ENCODE measurements around the gene NCCRP1.
A peak's percentile ranks its signal among the peaks of the same experiment; 100 is the strongest.

NCCRP1 gene

DNA sequence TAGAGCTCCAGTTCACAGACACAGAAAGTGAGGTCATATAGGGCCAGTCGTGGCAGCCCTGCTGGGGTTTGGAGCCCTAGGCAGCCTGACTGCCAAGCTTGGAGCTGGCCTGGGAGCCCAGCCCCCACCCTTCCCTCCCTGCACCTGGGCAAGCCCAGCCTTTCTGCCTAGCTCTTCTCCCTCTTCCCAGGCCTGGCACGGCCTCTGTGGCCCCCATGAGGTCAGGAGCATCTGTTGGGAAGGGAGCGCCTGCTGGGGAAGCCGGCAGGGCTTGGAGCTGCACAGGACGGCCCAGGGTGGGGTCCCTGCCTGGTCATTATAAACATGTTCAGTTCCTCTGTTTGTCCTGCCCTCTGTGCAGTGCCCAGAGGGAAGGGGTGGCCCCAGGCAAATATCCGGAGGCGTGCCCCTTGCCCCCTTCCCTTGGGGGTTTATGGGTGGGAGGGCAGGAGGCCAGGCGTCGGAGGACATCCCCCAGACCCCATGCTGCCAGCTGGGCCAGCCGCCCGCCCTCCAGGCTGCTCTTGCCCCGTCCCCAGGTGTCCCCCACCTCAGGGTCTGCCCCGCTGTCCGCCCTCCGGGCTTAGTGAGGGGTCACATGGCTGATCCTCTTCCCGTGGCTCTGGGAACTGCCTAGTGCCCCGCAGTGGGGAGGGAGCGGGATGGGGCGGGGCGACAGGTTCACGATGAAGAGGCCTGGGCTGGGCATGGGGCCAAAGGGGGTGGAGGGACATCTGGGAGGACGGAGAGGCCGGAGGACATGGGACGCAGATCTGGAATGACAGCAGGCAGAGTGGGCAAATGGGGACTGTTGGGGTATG, 30.0 kb upstream of the NCCRP1 start:
- DNase-seq = peak; percentile 58

DNA sequence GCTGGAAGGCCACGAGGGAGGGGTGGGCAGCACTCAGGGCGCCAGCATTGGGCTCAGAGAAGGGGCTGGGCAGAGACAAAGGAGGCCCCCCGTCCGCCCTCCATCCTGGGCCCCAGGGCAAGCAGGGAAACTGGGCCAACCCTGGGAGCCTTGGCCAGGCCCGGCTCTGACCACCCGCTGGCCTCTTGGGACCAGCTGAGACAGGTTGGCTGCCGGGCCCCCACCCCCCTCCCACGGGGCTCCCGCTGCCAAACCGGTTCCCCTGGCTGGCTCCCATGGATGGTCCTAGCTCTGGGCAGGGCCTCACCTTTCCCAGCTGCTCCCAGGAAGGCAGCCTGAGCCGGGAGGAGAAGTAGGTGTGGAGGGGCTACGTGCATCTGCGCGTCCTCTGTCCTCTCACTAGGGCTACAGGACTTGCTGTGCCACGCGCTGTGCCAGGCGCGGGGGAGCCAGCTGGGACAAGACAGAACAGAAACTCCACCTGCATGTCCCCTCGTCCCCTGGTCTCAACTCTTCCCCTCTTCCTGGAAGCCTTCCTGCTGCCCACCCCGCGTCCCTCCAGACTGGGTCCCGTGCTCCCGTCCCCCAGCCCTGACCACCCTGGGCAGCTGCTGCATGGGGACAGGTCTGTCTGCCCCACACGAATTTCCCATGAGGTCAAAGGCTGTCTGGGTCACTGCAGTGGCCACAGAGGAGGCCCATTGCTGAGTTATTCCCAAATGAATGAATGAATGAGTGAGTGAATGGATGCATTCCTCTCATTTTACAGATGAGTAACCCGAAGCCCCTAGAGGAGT, 29.1 kb upstream of the NCCRP1 start:
- no peak for DNase-seq

GRCh38 chr19:39168258-39169142, 28.3 kb upstream of the NCCRP1 start:
- peak; percentile 55 for DNase-seq

GRCh38 chr19:39169143-39169810, 27.5 kb upstream of the NCCRP1 start:
- peak; percentile 54 for DNase-seq

GRCh38 chr19:39170386-39171231, 26.2 kb upstream of the NCCRP1 start:
- DNase-seq = peak; percentile 60

DNA sequence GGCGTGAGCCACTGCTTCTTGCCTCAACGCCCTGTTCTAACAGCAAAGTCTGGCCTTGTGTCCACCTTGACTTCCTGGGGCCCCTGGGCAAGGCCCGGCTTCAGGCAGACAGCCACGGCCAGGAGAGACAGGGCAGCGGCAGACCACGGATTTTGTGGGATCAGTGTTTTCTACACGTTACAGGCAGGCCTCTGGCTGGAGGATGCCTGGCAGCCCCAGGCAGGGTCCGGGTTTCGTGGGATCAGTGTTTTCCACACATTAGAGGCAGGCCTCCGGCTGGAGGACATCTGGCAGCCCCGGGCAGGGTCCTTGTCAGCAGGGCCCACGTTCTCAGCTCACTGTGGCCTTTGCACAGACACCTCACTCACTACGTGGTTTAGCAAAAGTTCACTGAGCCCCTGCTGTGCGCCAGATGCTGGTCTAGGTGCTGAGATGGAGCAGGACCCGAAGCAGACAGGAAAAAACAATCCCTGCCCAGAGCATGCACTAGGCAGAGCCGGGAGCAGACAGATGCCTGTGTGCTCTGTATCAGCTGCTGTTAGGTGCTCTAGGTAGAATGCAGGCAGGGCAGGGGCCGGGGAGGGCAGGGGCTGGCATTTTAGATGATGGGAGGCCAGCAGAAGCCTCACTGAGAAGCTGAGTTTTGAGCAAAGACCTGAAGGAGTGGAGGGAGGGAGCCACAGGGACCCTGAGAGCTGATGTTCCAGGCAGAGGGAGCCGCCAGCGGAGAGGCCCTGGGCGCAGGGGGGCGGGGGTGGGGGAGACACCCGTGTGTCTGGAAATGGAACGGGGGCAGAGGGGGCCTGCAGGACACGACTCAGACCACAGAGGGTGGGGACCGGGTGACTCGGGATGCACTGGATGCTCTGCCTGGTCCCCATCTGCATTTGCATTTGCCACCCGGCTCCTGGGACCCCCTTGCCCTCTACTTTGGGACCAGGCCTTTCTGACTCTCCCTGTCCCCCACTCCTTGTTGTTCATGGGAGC, 25.0 kb upstream of the NCCRP1 start:
- DNase-seq = no peak

- DNase-seq = no peak
These were observed 23.9 kb upstream of the NCCRP1 start for GRCh38 chr19:39172700-39173501.

GRCh38 chr19:39173502-39173991, 23.2 kb upstream of the NCCRP1 start:
- no peak for DNase-seq

DNA sequence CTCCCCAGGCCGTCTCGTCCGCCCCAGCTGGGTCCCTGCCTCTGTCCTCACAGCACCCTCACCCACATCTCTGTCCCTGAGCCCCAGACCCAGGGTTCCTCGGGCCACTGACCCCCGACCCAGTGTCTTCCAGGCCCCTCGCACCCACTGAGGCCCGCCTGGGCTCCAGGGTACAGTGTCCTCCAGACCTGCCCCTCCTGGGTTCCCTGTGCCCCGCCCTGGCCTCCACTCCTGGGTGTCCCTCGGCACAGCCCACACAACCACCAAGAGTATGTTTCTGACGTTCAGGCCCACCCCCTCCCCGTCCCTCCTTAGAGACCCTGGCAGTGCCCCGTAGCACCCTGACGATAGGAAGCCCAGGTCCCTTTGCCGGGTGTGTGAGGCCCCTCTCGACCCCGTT, 22.6 kb upstream of the NCCRP1 start:
- no peak for DNase-seq

- DNase-seq = no peak
These were observed 21.9 kb upstream of the NCCRP1 start for GRCh38 chr19:39174558-39175544.

DNA sequence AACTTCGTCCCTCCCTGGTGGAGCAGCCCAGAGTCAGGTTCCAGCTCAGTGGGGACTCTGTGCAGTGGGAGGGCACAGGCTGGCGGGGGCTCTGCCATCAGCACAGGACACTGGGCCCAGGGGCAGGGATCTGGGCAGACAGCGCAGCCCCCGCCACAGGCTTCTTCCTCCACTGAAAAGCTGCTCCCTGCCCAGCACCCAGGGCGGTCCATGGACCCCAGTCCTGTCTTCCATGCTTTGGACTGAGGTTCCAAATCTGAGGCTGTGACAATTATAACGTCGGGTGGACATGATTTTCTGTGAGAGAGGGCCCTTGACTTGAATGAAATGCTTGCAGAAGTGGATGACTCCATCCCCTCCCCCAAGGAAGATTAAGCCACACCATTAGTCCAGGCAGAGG, 21.2 kb upstream of the NCCRP1 start:
- no peak for DNase-seq

GRCh38 chr19:39177110-39177699, 19.6 kb upstream of the NCCRP1 start:
- no peak for DNase-seq

GRCh38 chr19:39177736-39178135, 19.0 kb upstream of the NCCRP1 start:
- no peak for DNase-seq

DNA sequence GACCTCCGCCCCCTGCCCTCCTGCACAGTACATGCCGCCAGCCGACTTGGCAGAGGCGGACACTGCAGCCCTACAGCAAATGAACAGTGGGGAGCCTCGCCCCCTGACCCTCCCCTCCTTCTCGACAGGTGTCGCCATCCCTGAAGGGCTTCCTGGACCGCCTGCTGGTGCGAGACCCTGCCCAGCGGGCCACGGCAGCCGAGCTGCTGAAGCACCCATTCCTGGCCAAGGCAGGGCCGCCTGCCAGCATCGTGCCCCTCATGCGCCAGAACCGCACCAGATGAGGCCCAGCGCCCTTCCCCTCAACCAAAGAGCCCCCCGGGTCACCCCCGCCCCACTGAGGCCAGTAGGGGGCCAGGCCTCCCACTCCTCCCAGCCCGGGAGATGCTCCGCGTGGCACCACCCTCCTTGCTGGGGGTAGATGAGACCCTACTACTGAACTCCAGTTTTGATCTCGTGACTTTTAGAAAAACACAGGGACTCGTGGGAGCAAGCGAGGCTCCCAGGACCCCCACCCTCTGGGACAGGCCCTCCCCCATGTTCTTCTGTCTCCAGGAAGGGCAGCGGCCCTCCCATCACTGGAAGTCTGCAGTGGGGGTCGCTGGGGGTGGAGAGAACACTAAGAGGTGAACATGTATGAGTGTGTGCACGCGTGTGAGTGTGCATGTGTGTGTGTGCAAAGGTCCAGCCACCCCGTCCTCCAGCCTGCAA, 18.3 kb upstream of the NCCRP1 start:
- no peak for DNase-seq

DNA sequence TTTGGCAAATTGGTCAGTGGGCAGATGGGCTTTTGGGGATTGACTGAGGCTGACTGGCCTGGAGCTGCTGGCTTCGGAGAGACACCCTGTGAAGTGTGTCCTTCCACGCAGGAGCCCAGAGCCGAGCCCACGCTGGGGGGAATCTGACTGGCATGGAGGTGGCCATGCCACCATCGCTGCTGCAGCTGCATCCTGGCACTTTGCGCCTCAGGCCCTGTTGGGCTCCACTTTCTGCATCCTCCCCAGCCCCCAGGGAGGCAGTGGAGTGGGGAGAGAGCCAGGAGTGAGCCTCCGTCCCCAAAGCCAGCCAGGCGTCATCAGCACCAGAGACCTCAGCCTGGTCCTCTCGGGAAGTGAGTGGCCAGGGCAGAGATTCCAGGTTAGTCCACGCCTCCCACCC, 17.0 kb upstream of the NCCRP1 start:
- DNase-seq = no peak

GRCh38 chr19:39180749-39181148, 16.0 kb upstream of the NCCRP1 start:
- no peak for DNase-seq
